DMS53 treated with DMSO at 0.1 percent for 48 hours (cell line): ENCODE data around the gene TCAP.
A peak's percentile ranks its signal among the peaks of the same experiment; 100 is the strongest.

Experiments
- DNase-seq: peaks from one replicate; lab custom pipeline; 2025; ENCODE audit not compliant: unreplicated experiment; lab: John Stamatoyannopoulos, UW

The TCAP gene

DNA sequence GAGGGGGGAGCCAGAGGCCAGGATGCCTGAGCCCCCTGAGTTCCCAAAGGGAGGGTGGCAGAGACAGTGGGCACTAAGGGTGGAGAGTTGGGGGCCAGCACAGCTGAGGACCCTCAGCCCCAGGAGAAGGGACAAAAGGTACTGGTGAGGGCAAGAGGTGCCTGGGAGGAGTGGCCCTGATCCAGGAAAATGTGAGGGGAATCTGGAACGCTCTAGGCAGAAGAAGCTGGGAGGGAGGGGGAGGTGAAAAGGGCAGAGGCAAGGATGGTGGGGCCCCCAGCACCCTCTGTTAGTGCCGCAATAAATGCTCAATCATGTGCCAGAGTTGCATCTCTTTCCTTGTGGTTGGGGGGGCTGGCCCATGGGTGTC, 1.1 kb downstream of the TCAP start:
- DNase-seq, result no peak

DNA sequence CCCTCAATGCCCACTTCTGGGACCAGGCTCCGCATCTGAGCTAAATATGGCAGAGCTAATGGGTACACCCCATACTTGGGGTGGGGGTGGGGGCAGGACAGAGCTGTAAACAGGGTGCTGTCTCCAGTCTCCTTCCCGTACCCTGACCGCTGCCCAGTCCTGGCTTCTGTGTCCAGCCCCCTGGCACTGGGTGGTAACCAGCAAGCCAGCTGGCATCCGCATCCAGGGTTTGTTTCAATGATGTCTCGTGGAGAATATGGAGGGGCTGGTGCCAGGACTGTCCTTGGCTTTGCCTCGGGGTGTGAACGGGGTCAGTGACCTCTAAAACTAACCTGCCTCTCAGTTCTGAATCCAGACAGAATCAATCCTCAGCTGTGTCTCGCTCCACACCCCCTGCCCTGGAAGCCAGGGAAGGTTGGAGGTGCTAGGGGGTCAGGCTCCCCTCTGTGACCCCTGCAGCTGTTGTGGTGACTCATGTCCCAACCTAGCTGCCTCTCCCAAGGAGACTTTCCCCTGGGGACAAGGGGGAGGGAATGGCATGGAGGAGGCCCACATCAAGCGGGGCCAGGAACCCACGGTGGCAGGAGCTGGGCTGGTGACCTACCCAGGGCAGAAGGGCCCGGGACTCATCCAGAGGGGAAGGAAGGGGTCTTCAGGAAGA, 1.6 kb downstream of the TCAP start:
- no peak for DNase-seq

DNA sequence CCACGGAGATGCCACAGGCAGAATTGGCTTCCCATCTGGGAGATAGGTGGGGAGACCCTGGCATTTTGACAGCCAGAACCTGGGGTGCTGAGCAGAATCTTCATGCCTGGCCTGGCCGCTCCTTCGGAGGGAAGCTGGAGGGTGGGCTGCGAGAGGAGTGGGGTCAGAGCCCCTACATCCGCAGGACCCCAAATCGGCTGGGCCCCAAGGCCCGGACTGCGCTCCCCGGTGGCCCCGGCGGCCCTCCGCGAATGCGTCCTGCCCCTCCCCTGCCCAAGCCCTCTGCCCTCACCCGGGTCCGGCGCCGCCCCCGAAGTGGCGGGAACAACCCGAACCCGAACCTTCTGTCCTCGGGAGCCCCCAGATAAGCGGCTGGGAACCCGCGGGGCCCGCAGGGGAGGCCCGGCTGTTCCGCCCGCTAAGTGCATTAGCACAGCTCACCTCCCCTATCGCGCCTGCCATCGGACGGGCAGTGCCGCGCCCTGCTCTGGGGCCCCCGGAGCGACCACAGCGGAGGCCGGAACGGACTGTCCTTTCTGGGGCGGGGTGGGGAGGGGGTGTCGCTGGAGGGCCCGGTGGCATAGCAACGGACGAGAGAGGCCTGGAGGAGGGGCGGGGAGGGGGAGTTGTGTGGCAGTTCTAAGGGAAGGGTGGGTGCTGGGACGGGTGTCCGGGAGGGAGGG, 2.3 kb downstream of the TCAP start:
- no peak for DNase-seq

DNA sequence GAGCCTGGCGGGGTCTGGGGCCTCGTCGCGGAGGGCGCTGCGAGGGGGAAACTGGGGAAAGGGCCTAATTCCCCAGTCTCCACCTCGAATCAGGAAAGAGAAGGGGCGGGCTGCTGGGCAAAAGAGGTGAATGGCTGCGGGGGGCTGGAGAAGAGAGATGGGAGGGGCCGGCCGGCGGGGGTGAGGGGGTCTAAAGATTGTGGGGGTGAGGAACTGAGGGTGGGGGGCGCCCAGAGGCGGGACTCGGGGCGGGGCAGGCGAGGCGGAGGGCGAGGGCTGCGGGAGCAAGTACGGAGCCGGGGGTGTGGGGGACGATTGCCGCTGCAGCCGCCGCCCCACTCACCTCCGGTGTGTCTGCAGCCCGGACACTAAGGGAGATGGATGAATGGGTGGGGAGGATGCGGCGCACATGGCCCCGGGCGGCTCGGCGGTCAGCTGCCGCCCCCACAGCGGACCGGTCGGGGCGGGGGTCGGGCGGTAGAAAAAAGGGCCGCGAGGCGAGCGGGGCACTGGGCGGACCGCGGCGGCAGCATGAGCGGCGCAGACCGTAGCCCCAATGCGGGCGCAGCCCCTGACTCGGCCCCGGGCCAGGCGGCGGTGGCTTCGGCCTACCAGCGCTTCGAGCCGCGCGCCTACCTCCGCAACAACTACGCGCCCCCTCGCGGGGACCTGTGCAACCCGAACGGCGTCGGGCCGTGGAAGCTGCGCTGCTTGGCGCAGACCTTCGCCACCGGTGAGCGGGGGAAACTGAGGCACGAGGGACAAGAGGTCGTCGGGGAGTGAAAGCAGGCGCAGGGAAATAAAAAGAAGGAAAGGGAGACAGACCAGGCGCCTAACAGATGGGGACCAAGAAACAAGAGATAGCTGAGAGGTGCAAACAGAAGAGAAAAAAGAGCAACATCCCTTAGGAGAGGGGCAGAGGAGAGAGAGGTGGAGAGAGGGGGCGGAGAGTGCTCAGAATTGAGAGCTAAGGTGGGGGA, 3.1 kb downstream of the TCAP start, which contains the start of gene PNMT:
TSS of gene PNMT (plus strand) at position 509 of the 980 bp plus-strand sequence. CDS start at position 532, 23 bp downstream.
- DNase-seq, result peak; percentile 7

DNA sequence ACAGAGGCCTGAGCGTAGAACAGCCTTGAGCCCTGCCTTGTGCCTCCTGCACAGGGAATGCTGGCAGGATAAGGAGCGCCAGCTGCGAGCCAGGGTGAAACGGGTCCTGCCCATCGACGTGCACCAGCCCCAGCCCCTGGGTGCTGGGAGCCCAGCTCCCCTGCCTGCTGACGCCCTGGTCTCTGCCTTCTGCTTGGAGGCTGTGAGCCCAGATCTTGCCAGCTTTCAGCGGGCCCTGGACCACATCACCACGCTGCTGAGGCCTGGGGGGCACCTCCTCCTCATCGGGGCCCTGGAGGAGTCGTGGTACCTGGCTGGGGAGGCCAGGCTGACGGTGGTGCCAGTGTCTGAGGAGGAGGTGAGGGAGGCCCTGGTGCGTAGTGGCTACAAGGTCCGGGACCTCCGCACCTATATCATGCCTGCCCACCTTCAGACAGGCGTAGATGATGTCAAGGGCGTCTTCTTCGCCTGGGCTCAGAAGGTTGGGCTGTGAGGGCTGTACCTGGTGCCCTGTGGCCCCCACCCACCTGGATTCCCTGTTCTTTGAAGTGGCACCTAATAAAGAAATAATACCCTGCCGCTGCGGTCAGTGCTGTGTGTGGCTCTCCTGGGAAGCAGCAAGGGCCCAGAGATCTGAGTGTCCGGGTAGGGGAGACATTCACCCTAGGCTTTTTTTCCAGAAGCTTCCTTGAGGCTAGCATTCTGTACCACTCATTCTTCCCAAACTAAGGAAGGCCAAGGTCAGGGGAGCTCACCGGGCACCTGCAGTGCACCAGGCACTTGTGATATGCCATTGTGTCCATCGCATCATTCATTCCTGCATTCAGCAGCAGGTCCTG, 5.0 kb downstream of the TCAP start:
- no peak for DNase-seq

DNA sequence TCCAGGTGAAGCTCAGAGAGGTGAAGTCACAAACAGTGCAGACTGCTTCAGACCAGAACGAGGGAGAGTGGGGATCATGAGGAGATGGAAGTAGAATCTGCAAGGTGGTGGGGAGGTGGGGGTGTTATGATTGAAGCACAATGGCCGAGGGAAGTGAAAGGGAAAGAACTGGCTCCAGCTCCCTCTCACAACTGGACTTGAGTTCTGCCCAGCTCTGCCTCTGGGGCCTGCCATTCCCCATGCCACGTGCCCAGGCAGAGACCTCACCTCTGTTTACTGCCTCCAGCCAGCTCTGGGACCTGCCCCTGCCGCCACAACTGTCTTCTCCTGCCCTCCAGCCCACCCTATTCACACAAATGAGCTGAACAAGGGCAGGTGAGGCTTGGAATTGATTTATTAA, 5.6 kb downstream of the TCAP start:
- no peak for DNase-seq

DNA sequence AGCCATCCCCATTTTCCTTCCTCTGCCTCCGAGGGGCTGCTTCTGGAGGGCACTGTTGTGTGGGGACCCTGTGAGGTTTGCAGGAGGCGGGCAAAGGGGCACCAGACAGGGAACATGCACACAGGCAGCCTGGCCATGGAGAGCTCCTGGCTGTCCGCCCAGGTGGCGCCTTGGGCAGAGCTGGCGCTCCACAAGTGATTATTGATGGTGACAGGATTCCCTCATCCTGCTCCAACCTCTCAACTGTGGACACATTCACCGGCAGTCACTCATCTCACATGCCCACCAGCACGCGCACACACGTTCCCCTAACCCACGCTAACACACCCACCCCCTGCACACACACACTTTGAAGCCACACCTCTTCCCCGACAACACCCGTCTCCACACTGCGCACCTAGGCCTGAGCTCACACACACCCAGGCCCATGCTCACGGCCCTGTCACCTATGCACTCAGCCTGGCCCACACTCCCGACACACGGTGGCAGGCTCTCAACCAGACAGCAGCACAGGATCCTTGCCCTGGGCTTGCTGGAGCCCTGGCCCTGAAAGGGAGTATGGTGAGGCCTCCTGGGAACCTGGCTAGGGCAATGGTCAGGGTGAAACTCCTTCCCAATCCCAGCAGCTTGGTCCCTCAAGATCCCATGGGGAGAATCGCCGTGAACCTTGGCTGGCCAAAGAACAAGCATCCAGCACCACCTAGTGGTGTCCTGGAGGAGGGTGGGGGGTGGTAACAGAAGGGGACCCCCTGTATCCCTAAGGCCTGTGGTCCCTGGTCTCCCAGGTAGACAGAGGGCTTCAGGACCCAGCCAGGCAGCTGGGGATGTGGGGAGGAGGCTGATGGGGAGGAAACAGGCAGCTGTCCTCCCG, 6.7 kb downstream of the TCAP start:
- DNase-seq, result peak; percentile 14

DNA sequence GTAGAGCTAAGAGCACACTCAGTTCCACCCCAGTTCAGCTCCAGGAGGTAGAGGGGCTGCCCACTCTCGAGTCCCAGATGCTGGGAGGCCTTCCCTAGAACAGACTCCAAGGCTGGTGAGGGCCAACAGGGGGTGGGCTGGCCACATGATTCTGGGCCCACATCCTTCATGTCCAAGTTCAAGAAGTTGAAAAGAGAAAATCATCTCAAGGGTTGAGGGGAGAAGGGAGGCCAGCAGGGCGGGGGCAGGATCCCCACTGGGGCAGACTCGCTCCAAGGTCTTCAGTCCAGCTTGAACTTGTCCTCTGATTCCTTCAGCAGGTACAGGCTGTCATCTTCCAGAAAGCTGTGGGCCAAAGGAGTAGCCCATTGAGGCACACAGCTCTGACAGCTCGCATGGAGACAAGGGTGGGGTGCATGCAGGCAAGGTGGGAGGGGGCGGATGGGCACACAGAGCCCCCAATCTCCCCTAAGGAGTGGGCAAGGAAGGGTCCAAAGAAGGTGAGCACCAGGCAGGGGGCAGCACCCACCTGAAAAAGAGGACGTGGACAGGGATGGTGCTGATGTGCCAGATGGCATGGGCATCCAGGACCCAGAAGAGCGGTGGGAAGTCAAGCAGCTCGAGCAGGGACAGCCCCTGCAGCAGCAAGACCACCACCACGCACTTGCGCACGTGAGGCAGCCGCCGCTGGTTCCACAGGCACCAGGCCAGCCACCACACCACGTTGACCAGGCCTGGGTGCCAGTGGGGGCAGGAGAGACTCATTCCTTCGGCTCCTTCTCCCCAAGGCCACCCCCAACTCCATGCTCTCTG, 7.6 kb downstream of the TCAP start:
- DNase-seq, result no peak

DNA sequence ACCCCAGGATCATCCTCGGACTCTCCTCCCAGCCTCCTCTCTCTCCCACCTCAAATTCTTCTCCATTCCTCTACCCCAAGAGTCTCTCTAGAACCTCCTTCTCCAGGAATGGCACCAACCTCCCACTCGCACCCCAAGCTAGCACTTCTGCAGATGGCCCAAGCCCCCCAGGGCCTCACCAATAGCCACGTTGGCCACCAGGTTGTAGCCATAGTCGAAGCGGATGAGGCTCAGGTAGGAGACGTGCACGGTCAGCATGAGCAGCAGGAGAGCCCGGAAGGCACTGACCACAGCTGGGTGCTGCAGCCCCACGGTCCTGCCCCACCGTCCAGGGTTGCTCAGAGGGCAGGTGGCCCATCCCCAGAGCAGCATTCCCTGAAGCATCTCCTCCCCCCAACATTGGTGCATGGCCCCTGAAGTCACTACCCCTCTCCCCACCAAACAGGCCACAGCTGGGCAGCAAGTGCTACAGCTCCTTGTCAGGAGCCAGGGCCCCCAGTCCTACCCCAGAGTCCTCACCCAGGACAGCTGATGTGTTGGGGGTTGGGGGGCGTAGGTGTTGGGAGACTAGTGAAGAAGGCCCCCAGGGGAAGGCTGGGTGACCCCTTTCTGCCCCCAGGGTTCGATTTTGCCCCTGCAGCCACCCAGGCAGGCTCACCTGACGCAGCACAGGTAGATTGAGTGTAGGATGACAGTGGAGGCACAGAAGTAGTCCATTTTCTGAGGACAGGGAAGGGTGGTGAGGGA, 8.4 kb downstream of the TCAP start:
- DNase-seq, result no peak

DNA sequence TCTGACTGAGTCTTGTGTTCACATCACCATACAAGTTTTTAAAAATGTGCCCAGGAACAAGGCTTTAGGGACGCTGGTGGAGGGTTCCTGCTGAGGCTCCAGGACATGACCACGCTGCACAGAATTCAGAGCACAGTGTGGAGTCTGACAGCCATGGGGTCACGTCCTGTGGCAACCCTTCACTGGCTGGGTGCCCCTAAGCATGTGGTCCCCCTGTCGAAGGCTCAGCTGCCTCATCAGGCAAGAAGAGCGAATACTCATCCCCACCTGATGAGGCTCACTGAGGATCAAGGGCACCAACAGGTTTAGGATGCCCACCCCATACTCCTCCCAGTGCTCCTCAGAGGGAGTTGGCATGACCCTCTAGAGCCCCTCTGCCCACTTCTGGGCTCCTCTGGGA, 9.0 kb downstream of the TCAP start:
- no peak for DNase-seq

DNA sequence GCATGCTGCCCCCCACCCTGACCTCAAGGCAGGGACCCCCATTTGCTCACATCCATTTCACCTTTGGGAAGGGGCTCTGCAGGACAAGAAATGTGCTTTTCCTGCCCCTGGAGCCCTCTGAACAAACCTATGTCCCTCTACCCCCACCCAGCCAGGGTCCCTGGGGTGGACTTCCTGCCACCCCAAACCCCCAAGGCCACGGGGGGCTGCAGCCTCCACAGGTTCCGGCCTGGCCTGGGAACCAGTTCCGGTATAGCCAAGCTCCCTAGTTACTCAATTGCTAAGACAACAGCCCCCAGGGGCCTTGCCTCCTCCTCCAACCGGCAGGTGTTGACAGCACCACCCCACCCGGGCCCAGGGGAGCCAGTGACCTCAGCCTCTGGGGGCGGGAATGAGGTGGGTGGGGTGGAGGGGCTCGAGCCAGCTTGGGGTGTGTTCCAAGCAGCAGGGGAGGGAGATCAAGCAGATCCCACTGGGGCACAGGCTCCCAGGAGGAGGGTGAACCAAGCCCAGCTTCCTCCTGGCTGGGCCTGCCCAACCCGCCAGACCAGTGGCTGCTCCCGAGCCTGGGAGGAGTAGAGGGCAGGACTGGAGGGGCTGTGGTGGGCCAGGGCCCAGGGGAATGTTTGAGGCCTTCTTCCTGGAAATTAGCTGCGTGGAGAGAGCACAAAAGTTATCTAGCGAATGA, 9.7 kb downstream of the TCAP start:
- DNase-seq, result no peak

DNA sequence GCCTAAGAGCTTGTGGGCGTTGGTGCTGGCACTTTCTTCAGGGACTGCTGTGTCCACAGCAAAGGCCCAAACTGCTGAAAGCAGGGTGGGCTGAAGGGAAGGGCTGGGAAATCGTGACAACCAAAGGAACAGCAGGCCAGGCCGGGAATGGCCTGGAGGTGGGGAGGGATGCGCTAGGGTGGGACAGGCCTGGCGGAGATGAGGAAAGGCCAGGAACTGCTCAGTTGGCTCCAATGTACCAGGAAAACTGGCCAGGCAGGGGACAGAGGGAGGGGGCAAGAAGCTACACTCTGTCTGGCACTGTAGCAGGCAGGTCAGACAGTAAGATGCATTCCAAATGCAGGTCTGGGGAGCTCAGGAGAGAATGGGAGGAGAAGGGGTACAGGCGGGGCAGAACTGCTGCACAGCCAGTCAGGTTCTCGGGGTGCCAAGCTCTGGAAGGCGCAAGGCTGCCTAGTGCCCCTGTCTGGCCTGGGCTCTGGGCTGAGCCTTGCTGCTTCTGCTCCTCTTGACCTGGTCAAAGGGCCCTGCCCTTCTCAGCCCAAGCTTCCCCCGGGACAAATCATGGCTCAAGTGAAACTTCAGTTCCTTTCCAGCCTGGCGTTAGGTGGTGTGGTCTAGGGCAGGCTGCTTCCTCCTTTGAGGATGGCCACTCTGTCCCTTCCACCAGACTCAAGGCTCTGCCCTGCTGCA, 10.4 kb downstream of the TCAP start:
- no peak for DNase-seq

DNA sequence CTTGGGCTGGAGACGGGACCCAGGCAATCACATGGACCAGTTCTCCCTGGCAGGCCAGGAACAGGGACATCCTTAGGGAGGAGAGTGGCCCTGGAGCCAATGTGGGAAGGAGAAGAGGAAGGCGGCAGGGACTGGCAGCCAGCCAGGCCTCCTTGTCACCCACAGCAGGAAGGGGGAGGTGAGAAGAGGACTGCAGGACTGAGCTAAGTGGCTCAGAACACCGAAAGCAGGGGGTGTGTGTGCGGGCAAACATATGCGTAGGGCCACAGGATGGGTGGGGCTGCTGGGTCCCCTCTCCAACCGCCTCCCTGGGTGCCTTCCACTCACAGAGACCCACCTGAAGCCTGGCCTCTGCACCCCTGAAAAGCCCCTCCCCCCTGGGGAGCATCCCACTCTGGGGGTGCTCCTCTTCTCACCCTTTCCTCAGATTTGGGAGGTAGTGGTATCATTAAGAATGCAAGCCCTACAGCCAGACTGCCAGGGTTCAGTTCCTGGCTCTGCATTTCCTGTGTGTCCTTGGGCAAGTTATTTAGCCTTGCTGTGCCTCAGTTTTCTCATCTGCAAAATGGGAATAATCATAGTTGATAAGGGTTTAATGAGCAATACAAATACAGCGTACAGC, 11.2 kb downstream of the TCAP start:
- DNase-seq, result peak; percentile 10

DNA sequence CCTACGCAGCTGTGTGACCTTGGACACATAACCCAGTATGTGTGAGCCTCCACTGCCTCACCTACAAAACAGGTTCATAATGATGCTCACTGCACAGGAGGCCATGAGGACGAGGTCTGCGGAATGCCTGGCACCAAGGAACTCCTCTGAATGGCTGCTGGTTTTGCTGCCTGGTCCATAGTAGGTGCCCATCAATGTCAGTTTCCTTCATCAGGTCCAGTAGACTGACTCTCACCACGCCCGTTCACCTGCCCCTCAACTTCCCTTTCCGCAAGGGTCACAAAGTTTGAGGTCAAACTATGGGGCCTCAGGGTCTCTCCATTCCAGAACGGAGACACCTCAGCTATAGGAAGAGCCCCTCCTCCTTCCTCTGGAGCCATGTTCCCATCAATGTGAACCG, 11.9 kb downstream of the TCAP start:
- DNase-seq, result no peak

DNA sequence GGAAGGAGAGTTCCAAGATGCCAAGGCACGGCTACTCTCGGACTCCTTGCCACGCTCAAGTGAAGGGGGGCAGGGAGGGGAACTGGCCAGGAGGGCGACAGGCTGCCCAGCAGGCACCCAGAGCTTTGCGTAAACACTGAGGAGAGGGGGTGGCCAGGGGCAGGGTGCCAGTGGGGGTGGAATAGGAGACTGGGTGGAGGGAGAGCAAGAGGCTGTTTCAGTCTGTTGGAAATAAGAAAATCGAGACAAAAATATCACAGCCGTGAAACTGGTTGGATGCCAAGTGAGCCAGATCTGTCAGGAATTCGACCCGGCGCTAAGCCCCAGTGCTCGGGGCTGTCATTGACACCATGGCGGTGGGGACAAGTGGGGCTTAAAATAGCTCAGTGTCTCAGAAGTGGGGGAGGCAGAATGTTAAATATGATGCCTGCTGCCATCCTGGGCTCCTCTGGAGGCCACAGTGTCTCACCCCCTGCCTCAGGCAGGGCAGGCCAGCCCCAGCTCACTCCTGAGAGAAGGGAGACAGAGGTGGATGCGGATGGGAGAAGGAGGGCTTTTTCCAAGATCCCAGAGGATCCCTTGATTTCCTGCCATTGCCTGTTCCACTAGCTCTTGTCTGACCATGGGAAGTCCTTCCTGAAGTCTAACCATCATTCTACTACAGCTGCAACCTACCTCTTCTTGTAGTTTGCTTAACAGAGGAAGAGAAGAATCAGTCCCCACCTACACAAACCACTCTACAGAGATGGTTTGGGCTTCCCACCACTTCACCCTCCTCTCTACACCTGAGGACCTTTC, 12.6 kb downstream of the TCAP start:
- DNase-seq, result no peak
